Loucy (cell line): ENCODE data around the gene TAF12.

ENCODE experiments used
- CTCF ChIP-seq: fragments of 200-600 bp; sonication (generic); conservative IDR thresholded peaks from 2 replicates; pipeline ENCODE4 v1.5.1; 2014; ENCODE audit warnings: mild to moderate bottlenecking, antibody characterized with exemption, low read length
- EZH2phosphoT487 ChIP-seq: fragments of 200-600 bp; IDR thresholded peaks from 2 replicates; pipeline ENCODE4 v1.6.1; 2018; ENCODE audit warnings: antibody characterized with exemption, mild to moderate bottlenecking, moderate library complexity, borderline replicate concordance

DNA sequence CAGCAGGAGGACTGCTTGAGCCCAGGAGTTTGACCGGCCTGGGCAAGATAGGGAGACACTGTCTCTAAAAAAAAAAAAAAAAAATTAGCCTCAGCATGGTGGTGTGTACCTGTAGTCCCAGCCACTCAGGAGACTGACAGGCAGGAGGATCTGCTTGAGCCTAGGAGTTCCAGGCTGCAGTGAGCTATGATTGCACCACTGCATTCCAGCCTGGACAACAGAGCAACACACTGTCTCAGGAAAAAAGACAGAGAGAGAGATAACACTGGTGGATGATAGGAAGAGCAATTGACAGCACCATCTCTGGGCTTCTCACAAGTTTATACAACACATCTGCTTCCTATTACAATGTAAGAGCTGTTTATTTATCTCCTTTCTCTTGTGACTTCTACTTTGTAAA, 3.2 kb upstream of the TAF12 start:
- TF ChIP-seq CTCF (no peak), EZH2phosphoT487 (no peak)
